ENCODE measurements around the gene PAK5. TPM values are rescaled to one million over a fixed set of nuclear protein-coding genes. Genes with fewer than 3 reads are reported as not detected.

The PAK5 gene
- total and polyA plus RNA-seq, 2 experiments from 2014 or later, result 0.57 to 1.1 TPM

DNA sequence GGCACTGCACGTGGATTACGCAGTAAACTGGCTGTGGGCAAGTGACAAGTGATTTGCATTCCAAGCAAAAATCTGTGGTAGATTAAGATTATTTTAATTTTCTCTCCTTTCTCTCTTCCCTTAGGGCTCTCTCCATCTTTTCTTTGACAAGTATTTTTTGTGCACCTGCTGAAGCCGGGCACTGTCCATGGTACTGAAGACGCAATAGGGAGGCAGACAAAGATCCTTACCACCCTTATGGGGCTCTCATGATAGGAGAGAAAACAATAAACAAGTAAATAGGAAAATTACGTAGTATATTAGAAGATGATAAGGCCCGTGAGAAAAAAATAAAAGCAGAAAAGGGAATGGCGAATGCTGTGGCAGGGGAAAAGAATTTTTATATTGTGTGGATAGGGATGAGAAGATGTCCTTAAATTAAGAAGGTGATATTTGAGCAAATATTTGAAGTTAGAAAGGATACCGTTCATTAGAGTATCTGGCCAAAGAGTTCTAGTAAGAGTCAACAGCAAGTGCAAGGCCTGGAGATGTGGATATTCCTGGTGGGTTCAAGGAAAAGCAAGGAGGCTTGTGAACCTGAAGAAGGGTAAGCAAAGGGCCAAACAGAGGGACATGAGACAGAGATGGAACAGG is 178.5 kb downstream of the PAK5 start (continued):
- TF ChIP-seq ZNF462 (CRISPR knock-in tag; IDR thresholded peaks at IDR 0.05), result no peak

GRCh38 chr20:9647741-9648140 is 191.1 kb downstream of the PAK5 start:
- Histone ChIP-seq H3K9me2 (ENCODE audit: insufficient read depth) (no peaks in the 10 kb centered on the region), H3K27ac (ENCODE audit: low read depth) (no peak overlapping the region), H3F3A (replicated peaks; ENCODE audit: low read depth) (no peaks in the 10 kb centered on the region), H4K20me1 (replicated peaks; ENCODE audit: insufficient read depth) (no peaks in the 10 kb centered on the region), H3K4me2 (no peak overlapping the region), H3K4me1 (ENCODE audit: insufficient read depth) (peaks cover 7% of the 10 kb centered on the region; the same call in 1 of the 2 replicates), H2AFZ (no peak overlapping the region), H3K27me3 (ENCODE audit: insufficient read depth) (no peaks in the 10 kb centered on the region), H3K79me2 (replicated peaks; ENCODE audit: insufficient read depth) (no peaks in the 10 kb centered on the region), H3K4me3 (no peak overlapping the region), H3K36me3 (ENCODE audit: insufficient read depth) (no peaks in the 10 kb centered on the region)
- Mint-ChIP-seq H3K4me1 (peaks cover 5% of the 10 kb centered on the region; the same call in 2 of the 3 replicates), H3K27ac (no peak overlapping the region), H3K9me3 (no peaks in the 10 kb centered on the region), H3K36me3 (ENCODE audit: low read depth) (no peaks in the 10 kb centered on the region), H3K27me3 (ENCODE audit: insufficient read depth, low read depth, poor library complexity) (no peaks in the 10 kb centered on the region), H3K4me3 (no peak overlapping the region)
- ATAC-seq, result no peak
- no peak for DNase-seq (ENCODE audit: low spot score)
- TF ChIP-seq, protein P1, sequence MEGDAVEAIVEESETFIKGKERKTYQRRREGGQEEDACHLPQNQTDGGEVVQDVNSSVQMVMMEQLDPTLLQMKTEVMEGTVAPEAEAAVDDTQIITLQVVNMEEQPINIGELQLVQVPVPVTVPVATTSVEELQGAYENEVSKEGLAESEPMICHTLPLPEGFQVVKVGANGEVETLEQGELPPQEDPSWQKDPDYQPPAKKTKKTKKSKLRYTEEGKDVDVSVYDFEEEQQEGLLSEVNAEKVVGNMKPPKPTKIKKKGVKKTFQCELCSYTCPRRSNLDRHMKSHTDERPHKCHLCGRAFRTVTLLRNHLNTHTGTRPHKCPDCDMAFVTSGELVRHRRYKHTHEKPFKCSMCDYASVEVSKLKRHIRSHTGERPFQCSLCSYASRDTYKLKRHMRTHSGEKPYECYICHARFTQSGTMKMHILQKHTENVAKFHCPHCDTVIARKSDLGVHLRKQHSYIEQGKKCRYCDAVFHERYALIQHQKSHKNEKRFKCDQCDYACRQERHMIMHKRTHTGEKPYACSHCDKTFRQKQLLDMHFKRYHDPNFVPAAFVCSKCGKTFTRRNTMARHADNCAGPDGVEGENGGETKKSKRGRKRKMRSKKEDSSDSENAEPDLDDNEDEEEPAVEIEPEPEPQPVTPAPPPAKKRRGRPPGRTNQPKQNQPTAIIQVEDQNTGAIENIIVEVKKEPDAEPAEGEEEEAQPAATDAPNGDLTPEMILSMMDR (conservative IDR thresholded peaks at IDR 0.05; ENCODE audit: low read depth in 2 of 2), result no peak
- TF ChIP-seq POLR2AphosphoS5 (IDR thresholded peaks at IDR 0.05; ENCODE audit: low read depth), result no peak
